T-helper 9 cell (primary cell): ENCODE results near the gene NDST3.

Experiments used
- DNase-seq: peaks from one replicate; pipeline ENCODE4 v3.0.0-alpha.2; 2020

The NDST3 gene

DNA sequence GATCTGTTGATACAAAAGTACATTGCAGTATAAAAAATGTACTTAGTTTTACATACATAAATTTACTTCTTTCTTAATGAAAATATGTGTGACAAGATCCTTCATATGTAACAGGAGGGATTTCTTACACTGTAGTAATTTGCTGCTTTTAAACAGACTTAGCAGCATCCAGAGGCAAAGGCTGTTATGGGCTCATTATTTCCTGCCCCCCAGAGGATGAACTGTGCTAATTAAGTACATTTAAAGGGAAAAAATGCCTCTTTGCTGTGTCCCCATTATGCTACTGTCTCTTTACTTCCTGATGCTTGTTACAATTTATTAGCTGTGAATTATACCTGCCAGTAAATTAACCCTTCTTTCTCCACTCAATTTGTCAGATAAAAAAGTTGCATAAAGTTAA is 47.1 kb downstream of the NDST3 start:
- DNase-seq: no peak

DNA sequence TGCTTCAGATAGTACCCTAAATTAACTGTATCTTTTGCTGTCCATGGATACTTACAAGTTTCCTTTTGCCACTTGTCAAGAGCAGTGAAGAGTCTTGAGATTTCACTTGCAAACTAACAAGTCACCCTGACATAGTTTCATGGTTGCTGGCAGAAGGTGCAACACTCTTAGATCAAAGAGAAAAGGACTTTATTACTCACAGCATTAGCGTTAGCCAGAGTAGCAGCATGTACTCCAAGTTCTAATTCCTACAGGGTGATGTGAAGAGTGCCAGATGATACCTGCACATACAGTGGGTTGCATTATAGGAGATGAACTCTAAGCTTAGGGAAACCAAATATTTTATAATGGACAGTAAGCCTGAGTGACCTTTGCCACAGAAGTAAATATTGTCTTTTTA is 47.9 kb downstream of the NDST3 start:
- no peak for DNase-seq

DNA sequence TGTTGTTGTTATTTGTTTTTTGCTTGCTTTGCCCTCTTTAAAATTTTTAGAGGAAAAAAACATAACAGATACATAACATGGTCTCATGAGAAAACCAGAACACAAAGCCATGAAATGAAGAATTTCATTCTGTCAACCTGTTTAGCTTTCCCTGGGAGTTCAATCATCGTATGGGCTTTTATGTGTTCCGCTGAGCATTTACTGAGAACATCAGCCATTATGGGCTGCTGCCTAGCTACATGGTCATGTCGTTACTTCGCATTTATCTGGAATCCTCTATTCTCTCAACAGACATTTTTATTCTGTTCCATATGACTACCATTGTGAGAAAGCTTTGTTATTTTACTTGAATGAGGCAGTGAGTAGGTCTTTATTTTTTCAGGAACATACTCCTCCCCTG is 51.4 kb downstream of the NDST3 start:
- no peak for DNase-seq

DNA sequence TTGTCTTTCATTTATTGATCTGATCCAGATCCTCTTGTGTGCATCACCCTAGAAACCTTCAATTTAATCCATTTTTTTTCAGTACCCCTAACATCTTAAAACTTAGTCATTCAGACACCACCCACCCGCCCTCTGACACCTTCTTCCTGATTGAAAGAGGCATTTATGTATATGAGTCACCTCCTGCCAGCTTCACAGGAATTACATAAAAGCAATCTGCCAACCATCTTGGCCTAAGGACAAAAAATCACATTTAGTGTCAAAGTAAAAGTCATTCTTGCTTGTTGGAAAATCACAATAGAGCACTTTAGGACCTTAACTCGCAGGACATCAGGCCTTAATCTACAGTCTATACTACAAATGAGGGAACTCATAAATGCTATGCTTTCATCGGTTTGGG is 52.1 kb downstream of the NDST3 start:
- DNase-seq: no peak

DNA sequence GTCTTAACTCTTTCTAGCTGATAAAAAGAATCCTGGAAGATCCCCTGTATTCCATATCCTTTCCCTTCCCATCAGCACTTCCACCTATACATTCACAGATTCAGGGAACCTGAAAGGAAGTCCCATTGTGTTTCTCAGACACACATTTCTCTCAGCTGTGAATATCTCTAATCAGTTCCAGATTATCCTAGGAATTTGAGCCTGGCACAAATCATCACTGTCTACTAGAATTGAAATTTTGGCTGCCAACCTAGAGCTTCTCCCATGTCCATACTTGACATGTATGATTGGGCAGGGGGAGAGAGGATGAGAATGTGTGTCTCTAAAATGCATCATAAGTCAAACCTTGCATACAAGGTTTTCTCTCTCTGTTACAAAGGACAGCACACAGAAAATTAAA is 53.1 kb downstream of the NDST3 start:
- DNase-seq: no peak

DNA sequence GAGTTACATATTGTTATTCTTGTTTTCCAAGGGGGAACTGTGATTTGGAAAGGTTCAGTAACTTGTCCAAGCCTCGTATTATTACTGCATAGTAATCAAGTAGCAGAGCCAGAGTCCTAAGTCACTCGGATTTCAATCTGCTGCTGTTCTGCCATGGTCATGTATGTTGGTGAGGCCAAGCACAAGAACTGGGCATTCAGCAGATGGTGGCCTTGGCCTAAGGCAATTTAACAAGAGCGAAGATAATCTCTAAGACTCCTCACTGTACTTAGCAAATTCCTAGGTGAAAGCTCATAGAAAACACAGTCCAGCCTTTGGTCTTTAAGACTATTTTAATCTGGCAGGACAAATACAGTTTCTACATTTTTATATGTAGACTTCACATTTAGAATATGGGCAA is 64.8 kb downstream of the NDST3 start:
- no peak for DNase-seq

DNA sequence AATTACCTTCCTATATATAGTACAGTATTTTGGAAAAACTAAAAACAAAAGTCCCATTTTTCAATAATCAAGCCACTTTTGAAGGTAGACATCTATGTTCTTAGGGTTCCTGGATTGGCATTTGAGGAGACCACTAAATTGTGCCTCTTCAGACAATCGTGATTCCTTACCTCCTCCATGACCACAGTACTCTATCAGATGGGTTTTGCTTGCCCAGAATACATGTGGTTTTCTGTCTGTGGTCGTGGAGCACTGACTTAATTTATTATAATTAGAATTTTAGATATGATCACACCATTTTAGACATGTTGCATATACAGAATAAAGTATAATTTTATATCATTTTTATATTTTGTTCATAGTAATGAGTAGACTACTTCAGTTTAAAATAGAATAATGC is 67.9 kb downstream of the NDST3 start:
- DNase-seq: no peak

DNA sequence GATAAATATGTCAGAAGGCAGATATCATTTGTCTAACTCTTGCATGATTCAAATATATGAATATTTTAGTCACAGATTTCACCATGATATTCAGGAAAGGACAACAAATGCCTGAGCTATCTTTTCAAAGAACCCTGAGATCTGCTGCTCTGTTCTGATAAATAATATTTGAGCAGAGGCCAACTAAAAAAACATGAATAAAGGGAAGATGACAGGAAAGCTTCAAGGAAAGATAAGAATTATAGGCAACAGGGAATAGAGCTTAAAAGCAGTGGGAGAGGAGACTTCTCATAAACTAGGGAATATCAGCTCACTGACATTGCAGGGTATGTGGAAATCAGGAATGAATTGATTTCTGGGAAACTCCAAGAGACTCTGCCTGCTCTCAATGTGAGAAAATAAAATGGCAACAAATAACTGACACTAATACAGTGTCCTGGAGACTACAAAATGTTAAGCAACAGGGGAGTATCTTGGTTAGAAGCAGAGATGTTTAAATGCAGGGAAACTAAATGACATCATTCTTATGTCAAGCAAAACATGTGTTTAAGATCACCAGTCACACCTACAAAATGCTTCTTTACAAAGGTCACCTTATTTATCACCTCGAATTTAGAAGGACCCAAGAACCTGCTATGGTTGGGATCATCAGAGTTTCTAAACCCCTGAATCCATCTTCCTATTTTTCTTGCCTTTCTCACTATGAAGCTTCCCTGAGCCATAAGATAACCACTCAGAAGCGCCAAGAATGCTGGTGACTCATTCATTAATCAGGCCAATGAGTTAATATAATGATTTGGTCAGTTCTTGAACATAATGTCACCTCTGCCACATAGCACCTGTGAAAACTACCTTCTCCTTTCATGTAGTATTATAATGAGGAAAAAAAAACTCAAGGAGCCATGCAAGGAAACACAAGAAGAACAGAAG is 78.1 kb downstream of the NDST3 start:
- DNase-seq: no peak

DNA sequence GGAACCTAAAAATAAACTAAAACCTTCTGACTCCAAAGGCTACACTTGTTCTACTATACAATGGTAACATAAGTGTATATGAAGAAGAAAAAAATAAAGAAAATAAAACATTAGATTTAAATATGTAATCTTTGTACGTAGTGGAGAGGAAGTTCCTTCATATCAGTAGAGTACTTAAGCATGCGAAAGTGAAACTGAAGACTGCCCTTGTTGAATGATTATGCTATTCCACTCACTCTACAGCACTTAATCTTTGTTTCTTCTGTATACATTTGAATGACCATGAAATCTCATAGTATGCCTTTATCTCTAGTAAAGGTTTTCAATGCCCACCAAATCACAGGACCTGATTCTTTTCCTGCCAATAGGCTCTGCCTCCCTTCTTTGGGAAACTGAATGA is 78.9 kb downstream of the NDST3 start:
- DNase-seq: no peak

DNA sequence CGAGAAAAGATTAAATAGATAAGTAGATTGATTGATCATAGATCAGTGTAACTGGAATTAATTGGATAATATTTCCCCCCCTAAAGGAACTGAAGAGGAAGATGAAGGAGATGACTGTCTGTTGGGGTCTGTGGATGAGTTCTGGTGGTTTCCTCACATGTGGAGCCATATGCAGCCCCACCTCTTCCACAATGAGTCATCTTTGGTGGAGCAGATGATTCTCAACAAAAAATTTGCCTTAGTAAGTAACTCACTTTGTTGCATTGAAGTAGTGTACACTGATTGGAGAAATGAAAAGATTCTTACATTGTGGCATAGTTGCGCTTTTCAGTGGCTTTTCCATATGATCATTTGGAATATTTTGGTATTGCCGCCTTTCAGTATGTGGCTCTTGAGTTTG is 80.4 kb downstream of the NDST3 start:
- DNase-seq: no peak

DNA sequence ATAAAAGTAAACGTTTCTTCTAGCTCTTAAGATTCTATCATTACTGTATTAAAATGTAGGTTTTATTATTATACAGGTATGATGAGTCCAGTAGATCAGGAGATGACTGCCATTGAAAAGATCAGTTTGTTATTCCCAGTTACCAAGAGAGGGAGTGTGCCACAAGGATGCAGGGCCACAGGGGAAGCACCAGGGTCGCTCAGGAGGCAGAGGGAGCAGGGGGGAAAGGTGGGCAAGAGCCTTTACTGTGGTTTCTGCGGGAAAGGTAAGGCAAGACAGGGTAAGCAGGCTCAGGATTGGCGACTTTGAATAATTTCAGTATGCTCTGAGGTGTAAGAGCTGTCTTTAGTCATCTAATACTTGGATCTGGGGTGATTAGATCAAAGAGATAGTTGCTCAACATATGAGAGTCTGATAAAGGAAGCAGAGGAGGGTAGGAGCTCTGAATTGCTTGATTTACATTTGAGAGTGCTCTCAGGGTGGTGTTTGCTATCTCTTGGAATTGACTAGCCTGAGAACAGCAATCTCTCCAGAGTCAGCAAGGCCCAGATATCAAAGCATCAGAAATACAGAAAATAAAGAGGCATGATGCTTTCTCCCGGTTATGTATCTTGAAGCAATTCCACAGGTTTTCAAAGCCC is 86.0 kb downstream of the NDST3 start:
- no peak for DNase-seq

DNA sequence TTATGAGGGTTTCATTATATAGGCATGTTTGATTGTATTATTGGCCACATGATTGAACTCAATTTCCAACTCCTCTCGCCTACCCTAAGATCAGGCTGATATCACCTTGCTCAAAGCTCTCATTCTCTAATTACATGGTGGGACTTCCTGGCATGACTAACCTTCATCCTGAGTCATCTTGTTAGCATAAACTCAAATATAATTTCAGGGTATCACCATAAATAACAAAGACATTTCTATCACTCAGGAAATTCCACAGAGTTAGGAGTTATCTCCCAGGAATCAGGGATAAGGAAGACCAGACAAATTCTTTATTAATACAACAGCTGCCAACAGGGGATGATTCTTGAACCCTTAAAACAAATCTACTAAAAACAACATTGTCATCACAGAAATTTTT is 90.7 kb downstream of the NDST3 start:
- no peak for DNase-seq

DNA sequence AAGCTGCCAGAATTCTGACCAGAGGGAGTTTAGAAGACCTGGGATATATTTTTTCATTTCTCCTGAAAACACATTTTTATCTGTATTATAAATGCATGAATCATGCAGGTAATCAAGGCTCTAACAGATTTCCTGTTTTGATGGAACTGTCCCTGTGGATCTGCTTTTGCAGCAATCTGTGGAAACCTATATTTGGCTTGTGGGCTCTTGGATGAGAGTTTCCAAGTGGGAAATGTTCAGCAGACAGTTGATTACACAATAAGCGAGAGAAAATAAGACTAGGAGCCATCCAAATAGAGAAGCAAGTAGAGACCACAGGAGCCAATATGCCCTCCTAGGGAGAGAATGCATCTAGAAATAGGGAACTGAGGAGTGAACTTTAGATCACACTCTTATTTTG is 105.0 kb downstream of the NDST3 start:
- no peak for DNase-seq

DNA sequence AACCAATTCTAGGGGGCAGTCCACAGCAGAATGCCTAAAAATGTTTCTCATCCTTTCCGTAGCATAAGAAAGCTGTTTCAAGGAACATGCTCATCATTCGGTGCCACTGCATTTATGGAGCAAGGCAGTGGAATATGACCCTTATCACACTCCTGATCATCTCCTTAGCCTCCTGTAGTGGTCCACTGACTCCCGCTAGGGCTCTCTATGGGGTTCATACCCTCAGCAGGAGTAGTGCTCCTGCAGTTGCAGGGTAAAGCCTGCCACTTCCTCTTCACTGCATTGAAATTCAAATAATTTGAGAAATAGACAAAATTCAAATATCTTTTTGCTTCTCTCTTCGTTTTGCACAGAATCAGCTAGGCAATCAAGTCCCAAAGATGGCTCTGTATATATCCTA is 107.0 kb downstream of the NDST3 start:
- DNase-seq: no peak

DNA sequence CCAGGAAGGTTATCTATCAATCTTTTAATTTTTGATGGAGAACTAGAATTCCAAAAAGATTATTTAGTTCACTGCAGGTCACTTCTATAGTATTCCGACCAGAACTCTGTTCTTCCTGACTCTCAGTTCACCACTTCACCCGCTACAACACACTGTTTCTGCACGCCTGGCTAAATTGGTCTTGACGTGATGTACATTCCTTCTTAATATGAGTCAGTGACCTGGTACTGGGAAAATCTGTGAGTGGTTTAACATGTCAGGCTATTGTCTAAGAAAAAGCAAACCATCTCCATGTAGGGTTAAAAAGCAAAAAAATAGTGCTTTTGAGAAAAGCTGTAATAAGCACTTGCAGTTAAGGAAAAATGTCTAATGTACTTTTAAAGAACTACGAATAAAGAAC is 120.4 kb downstream of the NDST3 start:
- no peak for DNase-seq

DNA sequence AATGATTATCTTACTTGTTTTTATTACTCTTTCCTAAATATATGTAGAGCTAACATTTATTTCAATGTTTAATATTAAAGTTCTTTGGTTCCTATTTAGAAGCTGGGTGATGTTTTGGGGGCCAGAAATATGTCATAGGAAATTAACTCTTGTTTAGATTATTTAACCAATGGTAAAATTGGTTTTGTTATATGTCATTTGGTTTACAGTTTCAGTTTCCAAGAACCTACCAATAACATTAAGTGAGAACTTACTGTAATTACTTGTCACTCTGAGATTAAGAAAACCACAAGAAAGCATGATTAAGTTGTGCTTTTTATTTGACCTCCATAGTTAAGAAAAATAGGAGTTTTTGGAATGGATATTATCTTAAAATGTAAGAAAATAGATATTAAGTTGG is 121.2 kb downstream of the NDST3 start:
- DNase-seq: no peak

DNA sequence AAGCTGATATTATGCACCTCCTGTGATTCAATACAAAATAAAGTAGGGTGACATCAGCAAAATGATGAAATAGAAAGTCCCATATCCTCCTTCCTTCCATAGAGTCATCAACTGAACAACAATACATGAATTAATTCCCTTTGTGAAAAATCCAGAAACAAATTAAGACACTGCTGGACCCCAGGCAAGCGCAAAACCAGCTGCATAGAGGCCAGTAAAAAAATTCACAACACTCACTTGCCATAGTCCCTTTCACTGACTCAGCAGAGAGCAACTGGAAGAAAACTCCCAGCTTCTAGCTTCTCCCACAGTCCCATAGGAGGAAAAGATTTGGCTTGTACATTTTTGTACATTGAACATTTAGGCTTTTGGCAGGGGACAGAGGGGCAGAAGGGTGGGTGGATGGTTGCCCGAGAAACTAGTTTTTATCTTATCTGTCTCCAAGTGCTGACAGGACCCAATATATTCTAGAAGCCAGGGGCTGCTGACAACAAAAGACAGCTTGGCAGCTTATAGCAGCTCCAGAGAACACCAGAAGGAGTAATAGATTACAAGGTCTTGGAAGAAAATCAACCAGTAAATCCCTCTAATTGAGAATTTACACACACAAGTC is 124.6 kb downstream of the NDST3 start:
- DNase-seq: no peak

DNA sequence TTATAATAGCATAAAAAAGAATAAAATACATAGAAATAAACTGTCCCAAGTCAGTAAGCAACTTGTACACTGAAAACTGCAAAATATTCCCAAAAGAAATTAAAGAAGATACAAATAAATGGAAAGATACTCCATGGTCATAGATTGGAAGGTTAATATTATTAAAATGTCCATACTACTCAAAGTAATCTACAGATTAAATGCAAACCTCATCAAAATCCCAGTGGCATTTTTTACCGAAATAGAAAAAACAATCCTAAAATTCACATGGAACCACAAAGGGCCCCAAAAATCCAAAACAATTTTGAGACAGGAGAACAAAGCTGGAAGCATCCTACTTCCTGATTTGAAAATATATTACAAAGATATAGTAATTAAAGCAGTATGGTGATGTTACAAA is 133.0 kb downstream of the NDST3 start:
- DNase-seq: no peak

DNA sequence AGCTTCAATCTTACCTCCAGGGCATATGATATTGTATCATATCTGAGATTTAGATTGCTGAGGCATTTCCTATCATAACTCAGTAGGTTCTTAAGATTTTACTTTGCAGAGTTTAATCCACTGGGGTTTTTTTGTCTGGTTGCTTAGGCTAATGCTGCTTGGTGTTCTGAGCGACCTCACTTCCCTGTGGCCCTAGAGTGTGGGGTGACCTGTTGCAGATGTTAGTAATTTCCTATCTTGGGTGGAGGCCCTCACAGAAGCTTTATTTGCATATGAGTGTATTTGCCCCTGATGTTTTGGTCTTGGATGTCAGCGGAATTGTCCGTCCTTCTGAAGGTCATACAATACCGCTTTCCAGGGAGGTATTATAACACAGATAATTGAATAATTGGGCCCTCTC is 137.1 kb downstream of the NDST3 start:
- DNase-seq: no peak

DNA sequence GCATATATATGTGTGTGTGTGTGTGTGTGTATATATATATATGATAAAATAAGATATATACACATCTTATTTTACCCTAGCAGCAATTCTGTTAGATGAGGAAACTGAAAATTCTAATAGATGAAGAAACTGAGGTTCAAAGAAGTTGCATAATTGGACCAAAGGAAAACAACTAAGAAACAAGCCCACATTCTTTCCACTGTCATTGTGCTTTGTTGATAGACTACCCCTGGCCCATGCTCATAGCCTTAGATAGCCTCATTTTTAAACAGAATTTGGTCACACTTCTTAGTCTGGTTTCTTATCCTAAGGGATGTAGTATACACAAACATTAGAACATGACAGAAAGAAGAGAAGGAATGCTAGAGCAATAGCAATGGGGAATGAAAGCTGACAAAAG is 138.8 kb downstream of the NDST3 start:
- DNase-seq: no peak

DNA sequence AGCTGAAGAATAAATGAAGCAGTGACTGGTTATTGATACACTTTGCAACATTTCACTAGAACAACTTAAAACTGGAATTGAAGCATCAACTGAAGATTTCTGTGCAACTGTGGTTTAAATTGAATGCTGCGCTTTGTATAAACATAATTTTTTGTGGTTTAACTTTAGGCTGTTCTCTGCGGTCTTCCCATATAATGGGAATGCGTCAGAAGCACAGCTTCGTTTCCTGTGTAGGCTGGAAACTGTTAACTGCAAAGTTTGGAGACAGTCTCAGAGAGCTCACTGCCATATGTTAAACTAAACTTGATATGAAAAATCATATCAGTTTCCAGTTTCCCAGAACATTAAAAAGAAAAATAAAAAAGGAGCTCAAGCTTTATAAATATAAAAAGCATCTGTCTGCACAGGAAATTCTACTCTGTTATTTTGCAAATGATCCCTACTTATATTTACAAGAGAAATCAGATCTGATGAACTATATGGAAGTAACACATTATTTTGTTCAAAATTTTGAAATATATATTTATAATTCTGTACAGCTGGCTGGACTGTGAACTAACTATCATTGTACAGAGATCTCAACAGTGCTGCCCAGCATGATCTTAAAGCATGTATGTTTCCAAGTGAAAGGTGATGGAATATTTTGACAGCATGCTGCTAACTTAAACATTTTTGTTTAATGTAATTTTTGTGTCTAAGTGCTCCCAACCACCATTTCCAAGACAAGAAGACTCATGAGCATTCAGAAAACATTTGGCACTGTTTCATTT is 139.9 kb downstream of the NDST3 start:
- no peak for DNase-seq

DNA sequence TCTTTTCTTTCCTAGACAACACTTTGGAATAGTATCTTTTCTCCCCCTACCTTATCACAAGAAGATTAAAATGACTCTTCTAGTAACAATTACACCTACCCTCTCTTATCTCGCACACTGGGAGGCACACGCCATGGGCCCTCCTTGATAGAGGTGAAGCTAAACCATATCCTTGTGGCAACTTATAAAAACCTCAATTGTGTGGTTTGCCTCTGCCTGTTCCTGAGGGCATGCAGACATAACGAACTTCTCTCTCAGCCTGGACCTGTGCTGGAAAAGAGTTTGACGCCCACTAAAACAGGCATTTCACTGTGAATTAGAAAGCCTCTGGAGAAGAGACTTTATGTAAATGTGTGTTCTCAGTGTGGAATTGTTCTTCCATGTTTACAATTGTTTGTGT is 141.2 kb downstream of the NDST3 start:
- no peak for DNase-seq

DNA sequence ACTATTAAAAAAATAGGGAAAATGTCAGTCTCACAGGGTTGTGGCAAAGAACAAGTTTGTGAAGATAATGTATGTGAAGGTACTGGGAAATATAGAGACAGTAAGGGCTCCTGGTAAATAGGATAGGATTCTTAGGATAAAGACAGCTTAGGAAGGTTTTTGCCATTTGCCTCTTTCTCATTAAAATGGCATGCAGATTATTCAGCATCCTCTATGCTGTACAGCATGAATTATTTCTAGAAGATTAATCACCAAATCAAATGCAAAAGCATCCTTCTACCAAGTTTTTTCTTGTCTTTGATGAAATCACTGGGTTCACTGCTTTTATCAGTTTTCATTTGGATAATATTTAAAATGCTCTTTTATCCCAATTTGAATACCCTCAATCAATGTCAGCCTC is 142.8 kb downstream of the NDST3 start:
- no peak for DNase-seq
